ENCODE data around the gene APRT. TPM values are rescaled to one million over a fixed set of nuclear protein-coding genes. Genes with fewer than 3 reads are reported as not detected.

Gene APRT
- total RNA-seq, 2 donors from 2014 or later = 200 to 230 TPM

- Histone ChIP-seq H3K27ac (ENCODE audit: low read depth, low read length) (no peak overlapping the region), H3K4me1 (ENCODE audit: control insufficient read depth, insufficient read depth, low read length) (peaks cover 10% of the 10 kb centered on the region), H3K27me3 (ENCODE audit: control insufficient read depth, insufficient read depth, low read length, poor library complexity, severe bottlenecking) (no peaks in the 10 kb centered on the region), H3K36me3 (ENCODE audit: control insufficient read depth, insufficient read depth, low read length) (no peaks in the 10 kb centered on the region), H3K9ac (ENCODE audit: extremely low read depth, low read length, poor library complexity, severe bottlenecking) (peak overlapping the region; percentile 79), H3K4me3 (ENCODE audit: low read length) (peak overlapping the region; percentile 80), H3K9me3 (ENCODE audit: control insufficient read depth, low read length) (no peaks in the 10 kb centered on the region)
- TF ChIP-seq CTCF (conservative IDR thresholded peaks at IDR 0.05) = no peak
- Mint-ChIP-seq H3K4me3 (peak overlapping the region; percentile 65), H3K27me3 (ENCODE audit: insufficient read depth) (peaks cover 5% of the 10 kb centered on the region), H3K4me1 (peaks cover 12% of the 10 kb centered on the region), H3K27ac (no peak overlapping the region), H3K9me3 (no peaks in the 10 kb centered on the region), H3K36me3 (ENCODE audit: low read depth) (no peaks in the 10 kb centered on the region)
- DNase-seq = no peak
- WGBS, 2 experiments (ENCODE audit: insufficient coverage in 1 of 2, insufficient read length in 1 of 2) = 80 to 86% methylated on average over 24 to 27 of the region's 27 CpGs
Observed at GRCh38 chr16:88783391-88784073, 28.2 kb downstream of the APRT start.

GRCh38 chr16:88782454-88783390 lies 29.0 kb downstream of the APRT start:
- Histone ChIP-seq H3K9ac (ENCODE audit: extremely low read depth, low read length, poor library complexity, severe bottlenecking) (no peak overlapping the region), H3K4me3 (ENCODE audit: low read length) (no peak overlapping the region), H3K4me1 (ENCODE audit: control insufficient read depth, insufficient read depth, low read length) (peaks cover 11% of the 10 kb centered on the region), H3K9me3 (ENCODE audit: control insufficient read depth, low read length) (no peaks in the 10 kb centered on the region), H3K27ac (ENCODE audit: low read depth, low read length) (no peak overlapping the region), H3K36me3 (ENCODE audit: control insufficient read depth, insufficient read depth, low read length) (no peaks in the 10 kb centered on the region), H3K27me3 (ENCODE audit: control insufficient read depth, insufficient read depth, low read length, poor library complexity, severe bottlenecking) (no peaks in the 10 kb centered on the region)
- H3K9me3 Mint-ChIP-seq = no peaks in the 10 kb centered on the region
- 83 to 86% methylated on average over 6 to 16 of the region's 16 CpGs for WGBS, 2 experiments (ENCODE audit: insufficient coverage in 1 of 2, insufficient read length in 1 of 2)
- H3K4me3 Mint-ChIP-seq = peak overlapping the region; percentile 65
- H3K36me3 Mint-ChIP-seq (ENCODE audit: low read depth) = no peaks in the 10 kb centered on the region
- no peak overlapping the region for H3K27ac Mint-ChIP-seq
- no peak for TF ChIP-seq CTCF (conservative IDR thresholded peaks at IDR 0.05)
- peaks cover 18% of the 10 kb centered on the region for H3K4me1 Mint-ChIP-seq
- H3K27me3 Mint-ChIP-seq (ENCODE audit: insufficient read depth) = peaks cover 2% of the 10 kb centered on the region
- DNase-seq = no peak

- no peak overlapping the region for H3K27ac ChIP-seq (ENCODE audit: low read depth, low read length)
- Mint-ChIP-seq H3K9me3 (no peaks in the 10 kb centered on the region), H3K4me1 (peaks cover 23% of the 10 kb centered on the region), H3K27ac (peak overlapping the region; percentile 72), H3K36me3 (ENCODE audit: low read depth) (no peaks in the 10 kb centered on the region), H3K4me3 (no peak overlapping the region), H3K27me3 (ENCODE audit: insufficient read depth) (no peaks in the 10 kb centered on the region)
- WGBS, 2 experiments (ENCODE audit: insufficient coverage in 1 of 2, insufficient read length in 1 of 2) = 89 to 95% methylated on average over 20 to 28 of the region's 28 CpGs
- H3K9ac ChIP-seq (ENCODE audit: extremely low read depth, low read length, poor library complexity, severe bottlenecking) = no peak overlapping the region
- no peak for DNase-seq
- H3K27me3 ChIP-seq (ENCODE audit: control insufficient read depth, insufficient read depth, low read length, poor library complexity, severe bottlenecking) = no peaks in the 10 kb centered on the region
- H3K4me1 ChIP-seq (ENCODE audit: control insufficient read depth, insufficient read depth, low read length) = peaks cover 16% of the 10 kb centered on the region
- no peak for TF ChIP-seq CTCF (conservative IDR thresholded peaks at IDR 0.05)
- H3K9me3 ChIP-seq (ENCODE audit: control insufficient read depth, low read length) = no peaks in the 10 kb centered on the region
- H3K4me3 ChIP-seq (ENCODE audit: low read length) = no peak overlapping the region
- H3K36me3 ChIP-seq (ENCODE audit: control insufficient read depth, insufficient read depth, low read length) = no peaks in the 10 kb centered on the region
Observed at GRCh38 chr16:88781140-88782077, 30.3 kb downstream of the APRT start.

All from endodermal cell (in vitro differentiated cells).